ENCODE results near the gene RBM4B.
A peak's percentile ranks its signal among the peaks of the same experiment; 100 is the strongest.

The RBM4B gene

GRCh38 chr11:66619080-66619554 lies 58.6 kb downstream of the RBM4B start:
- no peak for TF ChIP-seq CTCF (IDR thresholded peaks at IDR 0.05; ENCODE audit: extremely low read depth, insufficient read depth, missing control alignments)
- in situ Hi-C loops (cut with MboI; ENCODE audit: low pct_unique_long_range_greater_than_20kb, low sequenced_read_pairs, unreplicated experiment) = no loop called here
- DNase-seq (ENCODE audit: low spot score) = no peak

GRCh38 chr11:66617155-66617834 lies 60.4 kb downstream of the RBM4B start:
- DNase-seq (ENCODE audit: low spot score) = no peak
- no peak for TF ChIP-seq CTCF (IDR thresholded peaks at IDR 0.05; ENCODE audit: extremely low read depth, insufficient read depth, missing control alignments)
- in situ Hi-C loops (cut with MboI; ENCODE audit: low pct_unique_long_range_greater_than_20kb, low sequenced_read_pairs, unreplicated experiment) = no loop called here

- in situ Hi-C loops (cut with MboI; ENCODE audit: low pct_unique_long_range_greater_than_20kb, low sequenced_read_pairs, unreplicated experiment) = no loop called here
These were observed 61.1 kb downstream of the RBM4B start, which contains the start of gene RBM14 for GRCh38 chr11:66616379-66617154. TSS of gene RBM14 (plus strand) at chr11:66616630. CDS start at chr11:66616721, 91 bp downstream.

More at GRCh38 chr11:66616379-66617154, 61.1 kb downstream of the RBM4B start, which contains the start of gene RBM14:
- DNase-seq (ENCODE audit: low spot score) = peak; percentile 99
- no peak for TF ChIP-seq CTCF (IDR thresholded peaks at IDR 0.05; ENCODE audit: extremely low read depth, insufficient read depth, missing control alignments)

Measured in GM13977 (cell line).